IMR-90 (cell line): ENCODE measurements around the gene PRR33. TPM values are rescaled to one million over a fixed set of nuclear protein-coding genes. Genes with fewer than 3 reads are reported as not detected.

ENCODE experiments used
- ATAC-seq: fragments of 200-7000 bp; cut with Tn5 transposase; 2 replicates; pipeline ENCODE4 v1.9.1; 2020; ENCODE audit warnings: low read depth, mild to moderate bottlenecking, moderate library complexity
- BruUV-seq: library from RNA; stranded (reverse); fragments of 400-500 nt; replicated peaks from 2 replicates; lab custom pipeline; 2021; lab: Mats Ljungman, UMichigan
- CTCF ChIA-PET: fragments of 300-600 bp; formaldehyde crosslinking; extraction: SDS; loops from one replicate; lab custom pipeline; 2021; ENCODE audit warnings: antibody characterized with exemption; lab: Yijun Ruan, JAX
- POLR2A ChIA-PET: fragments of 300-600 bp; sonication (Branson Sonifier 250); formaldehyde crosslinking; loops from one replicate; lab custom pipeline; 2022; ENCODE audit warnings: antibody characterized with exemption; ENCODE audit not compliant: unreplicated experiment; lab: Charles Lee
- DNase-seq: peaks from one replicate; pipeline ENCODE4 v3.0.0; 2013
- H2AFZ ChIP-seq: replicated peaks from 2 replicates; pipeline ENCODE3; 2013; ENCODE audit warnings: low read length, mild to moderate bottlenecking; ENCODE audit not compliant: poor library complexity
- H2AK5ac ChIP-seq: 2 replicates; pipeline ENCODE4 v1.6.1; 2013; ENCODE audit warnings: low read depth, low read length, inconsistent platforms
- H2AK9ac ChIP-seq: replicated peaks from 2 replicates; pipeline ENCODE3; 2013; ENCODE audit warnings: mild to moderate bottlenecking, low read depth, low read length, moderate library complexity; ENCODE audit not compliant: poor library complexity
- H2BK120ac ChIP-seq: 2 replicates; pipeline ENCODE4 v1.6.1; 2013; ENCODE audit warnings: low read depth, low read length, inconsistent platforms
- H2BK15ac ChIP-seq: 3 replicates; pipeline ENCODE4 v1.6.1; 2013; ENCODE audit warnings: low read depth, low read length, inconsistent platforms
- H2BK20ac ChIP-seq: 2 replicates; pipeline ENCODE4 v1.6.1; 2013; ENCODE audit warnings: low read depth, mild to moderate bottlenecking, inconsistent platforms, low read length, moderate library complexity
- H2BK5ac ChIP-seq: 2 replicates; pipeline ENCODE4 v1.6.1; 2013; ENCODE audit warnings: mild to moderate bottlenecking, low read depth, low read length, inconsistent platforms; ENCODE audit not compliant: poor library complexity, severe bottlenecking
- H3K14ac ChIP-seq: replicated peaks from 2 replicates; pipeline ENCODE4 v1.6.1; 2013; ENCODE audit warnings: low read depth, low read length, inconsistent platforms
- H3K18ac ChIP-seq: 2 replicates; pipeline ENCODE4 v1.6.1; 2013; ENCODE audit warnings: low read depth, low read length, control low read depth
- H3K23ac ChIP-seq: 2 replicates; pipeline ENCODE4 v1.6.1; 2013; ENCODE audit warnings: low read depth, low read length, inconsistent platforms
- H3K27ac ChIP-seq: 2 replicates; pipeline ENCODE4 v1.5.1; 2013; ENCODE audit warnings: mild to moderate bottlenecking, control low read depth, low read length; ENCODE audit not compliant: insufficient read depth
- H3K27me3 ChIP-seq: 2 replicates; pipeline ENCODE4 v1.6.1; 2013; ENCODE audit warnings: low read length; ENCODE audit not compliant: control insufficient read depth, insufficient read depth
- H3K36me3 ChIP-seq: 2 replicates; pipeline ENCODE4 v1.6.1; 2013; ENCODE audit warnings: low read length, mixed read lengths; ENCODE audit not compliant: control insufficient read depth, insufficient read depth
- H3K4ac ChIP-seq: 2 replicates; pipeline ENCODE4 v1.6.1; 2013; ENCODE audit warnings: low read depth, low read length, inconsistent platforms
- H3K4me1 ChIP-seq: 2 replicates; pipeline ENCODE4 v1.6.1; 2013; ENCODE audit warnings: low read length, mixed read lengths; ENCODE audit not compliant: control insufficient read depth, insufficient read depth
- H3K4me2 ChIP-seq: 2 replicates; pipeline ENCODE4 v1.6.1; 2013; ENCODE audit warnings: low read depth, mild to moderate bottlenecking, control low read depth, low read length, moderate library complexity
- H3K4me3 ChIP-seq: 2 replicates; pipeline ENCODE4 v1.5.1; 2013; ENCODE audit warnings: low read depth, mild to moderate bottlenecking, control low read depth, low read length, moderate library complexity; ENCODE audit not compliant: insufficient read depth
- H3K56ac ChIP-seq: 2 replicates; pipeline ENCODE4 v1.6.1; 2013; ENCODE audit warnings: low read length, inconsistent platforms; ENCODE audit not compliant: insufficient read depth; ENCODE audit errors: extremely low read depth
- H3K79me1 ChIP-seq, 2 experiments: 2 replicates each; pipeline ENCODE4 v1.6.1; 2013; ENCODE audit warnings: low read length in 2 of 2, inconsistent platforms in 1 of 2, low read depth in 1 of 2
- H3K9ac ChIP-seq: 2 replicates; pipeline ENCODE4 v1.6.1; 2013; ENCODE audit warnings: low read depth, low read length, control low read depth
- H3K9me1 ChIP-seq: 2 replicates; pipeline ENCODE4 v1.6.1; 2013; ENCODE audit warnings: low read length, inconsistent platforms; ENCODE audit not compliant: insufficient read depth
- H3K9me3 ChIP-seq: 2 replicates; pipeline ENCODE4 v1.6.1; 2013; ENCODE audit warnings: low read length; ENCODE audit not compliant: control insufficient read depth, insufficient read depth
- H4K20me1 ChIP-seq: 2 replicates; pipeline ENCODE4 v1.6.1; 2013; ENCODE audit warnings: low read length, inconsistent platforms; ENCODE audit not compliant: insufficient read depth
- H4K5ac ChIP-seq: 2 replicates; pipeline ENCODE4 v1.6.1; 2013; ENCODE audit warnings: mild to moderate bottlenecking, low read depth, low read length, control low read depth
- H4K8ac ChIP-seq, 2 experiments: 2 replicates each; pipeline ENCODE4 v1.6.1; 2013; ENCODE audit warnings: low read depth in 2 of 2, low read length in 2 of 2, control low read depth in 1 of 2, inconsistent platforms in 1 of 2
- H4K91ac ChIP-seq: 2 replicates; pipeline ENCODE4 v1.6.1; 2013; ENCODE audit warnings: low read depth, low read length, inconsistent platforms; ENCODE audit not compliant: insufficient read depth
- BHLHE40 ChIP-seq: fragments of 150-350 bp; IDR thresholded peaks from 2 replicates; pipeline ENCODE4 v1.6.1; 2016; ENCODE audit warnings: mild to moderate bottlenecking, low read depth, low read length
- CEBPB ChIP-seq: IDR thresholded peaks from 2 replicates; pipeline ENCODE4 v1.6.1; 2012; ENCODE audit warnings: low read depth, low read length, improper control_type of control experiment
- CHD1 ChIP-seq: IDR thresholded peaks from 2 replicates; pipeline ENCODE4 v1.6.1; 2012; ENCODE audit warnings: low read depth, low read length, improper control_type of control experiment
- ELK1 ChIP-seq: fragments of 150-350 bp; IDR thresholded peaks from 2 replicates; pipeline ENCODE4 v1.6.1; 2016; ENCODE audit warnings: low read depth, mild to moderate bottlenecking, low read length, moderate library complexity, borderline replicate concordance
- FOS ChIP-seq: fragments of 150-350 bp; IDR thresholded peaks from 2 replicates; pipeline ENCODE4 v1.6.1; 2016; ENCODE audit warnings: low read depth, low read length
- MAFK ChIP-seq: IDR thresholded peaks from 2 replicates; pipeline ENCODE4 v1.6.1; 2012; ENCODE audit warnings: low read depth, low read length, improper control_type of control experiment
- MAZ ChIP-seq: IDR thresholded peaks from 2 replicates; pipeline ENCODE4 v1.6.1; 2012; ENCODE audit warnings: low read depth, mild to moderate bottlenecking, low read length, improper control_type of control experiment, moderate library complexity, borderline replicate concordance
- MXI1 ChIP-seq: IDR thresholded peaks from 2 replicates; pipeline ENCODE4 v1.6.1; 2012; ENCODE audit warnings: low read depth, mild to moderate bottlenecking, low read length, moderate library complexity, borderline replicate concordance
- NFE2L2 ChIP-seq: fragments of 150-350 bp; IDR thresholded peaks from 2 replicates; pipeline ENCODE4 v1.6.1; 2016; ENCODE audit warnings: low read depth, mild to moderate bottlenecking, low read length
- POLR2A ChIP-seq: IDR thresholded peaks from 2 replicates; pipeline ENCODE4 v1.6.1; 2012; ENCODE audit warnings: mild to moderate bottlenecking, low read depth, low read length
- RAD21 ChIP-seq: IDR thresholded peaks from 2 replicates; pipeline ENCODE4 v1.6.1; 2012; ENCODE audit warnings: low read length, improper control_type of control experiment
- RCOR1 ChIP-seq: IDR thresholded peaks from 2 replicates; pipeline ENCODE4 v1.6.1; 2012; ENCODE audit warnings: mild to moderate bottlenecking, low read length, improper control_type of control experiment; ENCODE audit not compliant: insufficient replicate concordance
- RFX5 ChIP-seq: IDR thresholded peaks from 2 replicates; pipeline ENCODE4 v1.8.0; 2012; ENCODE audit warnings: low read depth, mild to moderate bottlenecking, low read length, moderate library complexity
- USF2 ChIP-seq: fragments of 150-350 bp; IDR thresholded peaks from 2 replicates; pipeline ENCODE4 v1.6.1; 2017; ENCODE audit warnings: mild to moderate bottlenecking, antibody characterized with exemption, low read length, low read depth
- WGBS, 2 experiments: methylation state at CpG; one replicate each; pipeline versions ENCODE4 v1.1.5 to v1.1.7; 2013; ENCODE audit warnings: missing lambda C conversion rate in 2 of 2; ENCODE audit not compliant: insufficient read length in 1 of 2; ENCODE audit errors: extremely low coverage in 2 of 2; 5-methylcytosine and 5-hydroxymethylcytosine counted together
- dilution Hi-C: fragments of 300-500 bp; cut with HindIII; formaldehyde crosslinking; loops from one replicate; pipeline ENCODE4 v1.14.3; 2018; ENCODE audit warnings: low sequenced_read_pairs; ENCODE audit not compliant: unreplicated experiment
- in situ Hi-C: fragments of 300-500 bp; cut with MboI; formaldehyde crosslinking; loops from 3 replicates; pipeline ENCODE4 v1.14.3; 2019; ENCODE audit warnings: low sequenced_read_pairs, inconsistent platforms, mixed read lengths
- intact Hi-C: fragments of 100-400 bp; cut with micrococcal nuclease; formaldehyde crosslinking; loops from 2 replicates; pipeline ENCODE4 v1.10.0; 2022
- polyA plus RNA-seq, 3 experiments: library from polyadenylated mRNA; depleted of rRNA; stranded (reverse); fragments of >200 nt; gene quantifications; 2 replicates each; pipeline ENCODE4 v1.2.3, GENCODE V29; 2012; ENCODE audit warnings: low replicate concordance in 1 of 3
- total RNA-seq: library from RNA; depleted of rRNA; stranded (reverse); fragments of >200 nt; gene quantifications from 2 replicates; pipeline ENCODE4 v1.2.3, GENCODE V29; 2012
- TF ChIP-seq, protein P1 (sequence below): conservative IDR thresholded peaks from 2 replicates; pipeline ENCODE4 v1.5.1; 2012; ENCODE audit warnings: mild to moderate bottlenecking, low read depth, low read length, improper control_type of control experiment

Gene PRR33
- total and polyA plus RNA-seq, 2 of the 4 experiments (the other 2 are of a cell fraction), result not detected

- Histone ChIP-seq H2AK9ac (no peak overlapping the region), H3K56ac (no peak overlapping the region), H3K36me3 (no peaks in the 10 kb centered on the region), H3K27ac (no peak overlapping the region), H2BK20ac (no peak overlapping the region), H3K9ac (no peak overlapping the region), H2AFZ (no peak overlapping the region), H2BK5ac (no peak overlapping the region), H4K91ac (no peak overlapping the region), H4K8ac (no peak overlapping the region), H3K27me3 (peaks cover 14% of the 10 kb centered on the region; the same call in 1 of the 2 replicates), H2BK120ac (no peak overlapping the region), H4K5ac (no peak overlapping the region), H3K18ac (no peak overlapping the region), H3K4me1 (no peaks in the 10 kb centered on the region), H3K14ac (no peak overlapping the region), H3K4me3 (no peak overlapping the region), H3K9me3 (no peaks in the 10 kb centered on the region), H2AK5ac (no peak overlapping the region), H3K79me1 (no peaks in the 10 kb centered on the region), H3K9me1 (no peaks in the 10 kb centered on the region), H3K4ac (no peak overlapping the region), H3K4me2 (no peak overlapping the region), H2BK15ac (no peak overlapping the region), H4K20me1 (no peaks in the 10 kb centered on the region), H3K23ac (no peak overlapping the region)
- BruUV-seq, result no TSS peak
- ATAC-seq (no peak), DNase-seq (no peak)
- ChIA-PET CTCF (no interaction called here), POLR2A (no interaction called here)
- 65% methylated on average over 8 of the region's 24 CpGs; no CpG with 5 or more reads in 1 of the 2 experiments for WGBS, 2 experiments
- in situ Hi-C loops, result no loop called here
- intact Hi-C loops, result no loop called here
- dilution Hi-C loops, result no loop called here
- TF ChIP-seq USF2, result no peak
- no peak for TF ChIP-seq RCOR1
- TF ChIP-seq CEBPB, result no peak
- no peak for TF ChIP-seq MAZ
- TF ChIP-seq POLR2A, result no peak
- no peak for TF ChIP-seq MXI1
- TF ChIP-seq ELK1, result no peak
- TF ChIP-seq BHLHE40, result no peak
- TF ChIP-seq, protein P1, sequence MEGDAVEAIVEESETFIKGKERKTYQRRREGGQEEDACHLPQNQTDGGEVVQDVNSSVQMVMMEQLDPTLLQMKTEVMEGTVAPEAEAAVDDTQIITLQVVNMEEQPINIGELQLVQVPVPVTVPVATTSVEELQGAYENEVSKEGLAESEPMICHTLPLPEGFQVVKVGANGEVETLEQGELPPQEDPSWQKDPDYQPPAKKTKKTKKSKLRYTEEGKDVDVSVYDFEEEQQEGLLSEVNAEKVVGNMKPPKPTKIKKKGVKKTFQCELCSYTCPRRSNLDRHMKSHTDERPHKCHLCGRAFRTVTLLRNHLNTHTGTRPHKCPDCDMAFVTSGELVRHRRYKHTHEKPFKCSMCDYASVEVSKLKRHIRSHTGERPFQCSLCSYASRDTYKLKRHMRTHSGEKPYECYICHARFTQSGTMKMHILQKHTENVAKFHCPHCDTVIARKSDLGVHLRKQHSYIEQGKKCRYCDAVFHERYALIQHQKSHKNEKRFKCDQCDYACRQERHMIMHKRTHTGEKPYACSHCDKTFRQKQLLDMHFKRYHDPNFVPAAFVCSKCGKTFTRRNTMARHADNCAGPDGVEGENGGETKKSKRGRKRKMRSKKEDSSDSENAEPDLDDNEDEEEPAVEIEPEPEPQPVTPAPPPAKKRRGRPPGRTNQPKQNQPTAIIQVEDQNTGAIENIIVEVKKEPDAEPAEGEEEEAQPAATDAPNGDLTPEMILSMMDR, result no peak
- TF ChIP-seq CHD1, result no peak
- TF ChIP-seq RFX5, result no peak
- no peak for TF ChIP-seq NFE2L2
- TF ChIP-seq FOS, result no peak
- TF ChIP-seq RAD21, result no peak
- TF ChIP-seq MAFK, result no peak
Measured at GRCh38 chr11:1934335-1935155, 42.9 kb upstream of the PRR33 start.
